ENCODE measurements around the gene ATP5F1A.
"Not testable (repeated sequence)": the region's sequence is repeated elsewhere in the genome, so short reads cannot be mapped to it uniquely, and the experiment has no call there.

ATP5F1A gene

GRCh38 chr18:46067438-46068007 is 30.6 kb downstream of the ATP5F1A start:
- Mint-ChIP-seq H3K4me1 (peaks cover 13% of the 10 kb centered on the region), H3K27ac (no peak overlapping the region), H3K36me3 (no peaks in the 10 kb centered on the region), H3K27me3 (peaks cover 21% of the 10 kb centered on the region), H3K9me3 (no peaks in the 10 kb centered on the region), H3K4me3 (no peak overlapping the region)
- no peak for ATAC-seq

- no peak overlapping the region for H3K4me3 Mint-ChIP-seq
- H3K9me3 Mint-ChIP-seq, result no peaks in the 10 kb centered on the region
- H3K27ac Mint-ChIP-seq, result no peak overlapping the region
- no peaks in the 10 kb centered on the region for H3K36me3 Mint-ChIP-seq
- H3K27me3 Mint-ChIP-seq, result no peaks in the 10 kb centered on the region
- ATAC-seq, result no peak
- no peaks in the 10 kb centered on the region for H3K4me1 Mint-ChIP-seq
Observed at GRCh38 chr18:46062781-46063180, 35.3 kb downstream of the ATP5F1A start.

- H3K36me3 Mint-ChIP-seq, result no peaks in the 10 kb centered on the region
- H3K27ac Mint-ChIP-seq, result no peak overlapping the region
- no peak overlapping the region for H3K4me3 Mint-ChIP-seq
- H3K27me3 Mint-ChIP-seq, result no peaks in the 10 kb centered on the region
- no peaks in the 10 kb centered on the region for H3K4me1 Mint-ChIP-seq
- no peak for ATAC-seq
- no peaks in the 10 kb centered on the region for H3K9me3 Mint-ChIP-seq
Observed at GRCh38 chr18:46061796-46062195, 36.3 kb downstream of the ATP5F1A start.

GRCh38 chr18:46061387-46061786 is 36.7 kb downstream of the ATP5F1A start:
- Mint-ChIP-seq H3K36me3 (no peaks in the 10 kb centered on the region), H3K4me3 (no peak overlapping the region), H3K27ac (no peak overlapping the region), H3K27me3 (no peaks in the 10 kb centered on the region), H3K4me1 (no peaks in the 10 kb centered on the region), H3K9me3 (no peaks in the 10 kb centered on the region)
- no peak for ATAC-seq

DNA sequence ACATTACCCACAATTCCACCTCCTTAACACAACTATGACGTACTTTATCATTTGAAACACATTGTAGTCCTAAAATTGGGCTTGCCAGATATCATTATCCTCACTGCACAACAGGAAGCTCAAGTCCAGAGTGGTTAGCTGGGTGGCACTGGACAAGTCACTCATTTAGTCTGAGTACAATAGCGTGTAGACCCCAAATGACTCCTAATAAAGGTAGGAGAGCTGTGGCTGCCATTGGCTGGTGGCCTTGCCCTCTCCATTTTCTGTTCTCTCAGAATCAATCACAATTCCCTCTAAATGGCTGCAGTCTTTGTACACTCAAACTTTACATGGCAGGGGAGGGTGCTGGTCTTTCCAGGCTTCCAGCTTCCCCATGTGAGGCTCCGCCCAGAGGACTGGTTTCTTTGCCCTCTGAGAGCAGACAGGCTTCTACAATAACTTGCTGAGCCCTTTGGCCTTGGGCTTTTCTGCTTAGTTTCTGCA is 37.7 kb downstream of the ATP5F1A start:
- no peaks in the 10 kb centered on the region for H3K4me1 Mint-ChIP-seq
- H3K4me3 Mint-ChIP-seq, result no peak overlapping the region
- H3K9me3 Mint-ChIP-seq, result no peaks in the 10 kb centered on the region
- no peaks in the 10 kb centered on the region for H3K27me3 Mint-ChIP-seq
- no peaks in the 10 kb centered on the region for H3K36me3 Mint-ChIP-seq
- no peak for ATAC-seq
- H3K27ac Mint-ChIP-seq, result no peak overlapping the region

- Mint-ChIP-seq H3K27me3 (no peaks in the 10 kb centered on the region), H3K27ac (no peak overlapping the region), H3K4me1 (no peaks in the 10 kb centered on the region), H3K4me3 (no peak overlapping the region), H3K9me3 (no peaks in the 10 kb centered on the region), H3K36me3 (no peaks in the 10 kb centered on the region)
- no peak for ATAC-seq
Observed at GRCh38 chr18:46055838-46056230, 42.3 kb downstream of the ATP5F1A start.

DNA sequence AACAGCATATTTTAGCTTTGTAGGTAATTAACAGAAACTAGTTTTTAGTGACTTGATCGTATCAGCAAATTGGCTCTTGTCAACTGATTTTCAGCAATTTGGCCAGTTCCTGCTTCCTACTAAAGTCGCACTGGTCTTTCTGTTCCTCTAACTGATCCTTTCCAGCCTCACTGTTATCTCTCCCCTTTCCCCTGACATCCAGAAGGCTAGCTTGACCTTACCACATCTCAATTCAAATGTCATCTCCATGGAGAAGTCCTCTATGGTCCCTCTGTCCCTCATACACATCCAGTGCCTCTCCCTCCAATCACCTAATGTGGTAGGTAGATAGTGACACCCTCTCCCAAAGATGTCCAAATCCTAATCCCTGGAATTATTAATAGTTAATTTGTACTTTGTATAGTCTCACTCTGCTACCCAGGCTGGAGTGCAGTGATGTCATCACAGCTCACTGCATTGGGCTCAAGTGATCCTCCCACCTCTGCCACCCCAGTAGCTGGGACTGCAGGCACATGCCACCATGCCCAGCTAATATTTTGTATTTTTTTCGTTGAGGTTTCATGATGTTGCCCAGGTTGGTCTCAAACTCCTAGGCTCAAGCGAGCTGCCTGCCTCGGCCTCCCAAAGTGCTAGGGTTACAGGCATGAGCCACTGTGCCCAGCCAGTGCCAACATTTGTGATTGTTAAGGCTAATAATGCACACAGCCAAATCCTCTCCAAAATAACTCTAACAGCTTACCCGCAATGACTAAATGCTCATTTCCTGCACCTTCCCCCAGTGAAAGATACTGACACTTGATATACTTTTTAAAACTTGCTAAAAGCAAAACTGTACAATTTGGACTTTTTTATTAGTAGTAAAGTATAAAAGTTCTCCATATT is 42.9 kb downstream of the ATP5F1A start:
- Mint-ChIP-seq H3K4me3 (no peak overlapping the region), H3K4me1 (no peaks in the 10 kb centered on the region), H3K27ac (no peak overlapping the region), H3K36me3 (no peaks in the 10 kb centered on the region), H3K27me3 (no peaks in the 10 kb centered on the region), H3K9me3 (no peaks in the 10 kb centered on the region)
- ATAC-seq, result no peak

- Mint-ChIP-seq H3K27ac (no peak overlapping the region), H3K4me3 (no peak overlapping the region)
- ATAC-seq, result no peak
Observed at GRCh38 chr18:46053368-46054095, 44.6 kb downstream of the ATP5F1A start.

GRCh38 chr18:46051731-46052461 is 46.2 kb downstream of the ATP5F1A start:
- no peaks in the 10 kb centered on the region for H3K4me1 Mint-ChIP-seq
- no peaks in the 10 kb centered on the region for H3K36me3 Mint-ChIP-seq
- H3K27me3 Mint-ChIP-seq, result no peaks in the 10 kb centered on the region
- H3K9me3 Mint-ChIP-seq, result no peaks in the 10 kb centered on the region
- H3K4me3 Mint-ChIP-seq, result no peak overlapping the region
- ATAC-seq, result peak; percentile 22
- no peak overlapping the region for H3K27ac Mint-ChIP-seq

More at GRCh38 chr18:46053368-46054095, 44.6 kb downstream of the ATP5F1A start:
- Mint-ChIP-seq H3K9me3 (no peaks in the 10 kb centered on the region), H3K36me3 (no peaks in the 10 kb centered on the region), H3K27me3 (no peaks in the 10 kb centered on the region), H3K4me1 (no peaks in the 10 kb centered on the region)

DNA sequence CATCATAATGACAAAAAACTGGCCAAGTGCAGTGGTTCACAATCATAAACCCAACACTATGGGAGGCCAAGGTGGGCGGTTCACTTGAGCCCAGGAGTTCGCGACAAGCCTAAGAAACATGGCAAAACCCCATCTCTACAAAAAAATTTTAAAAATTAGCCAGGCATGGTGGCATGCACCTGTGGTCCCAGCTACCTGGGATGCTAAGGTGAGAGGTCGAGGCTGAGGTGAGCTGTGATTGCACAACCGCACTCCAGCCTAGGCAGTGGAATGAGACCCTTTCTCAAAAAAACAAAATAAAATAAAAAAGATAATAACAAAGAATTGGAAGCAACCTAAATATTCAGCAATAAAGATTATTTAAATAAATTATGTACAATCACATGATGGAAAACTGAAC is 47.8 kb downstream of the ATP5F1A start:
- Mint-ChIP-seq H3K27me3 (no peaks in the 10 kb centered on the region), H3K36me3 (no peaks in the 10 kb centered on the region), H3K4me3 (no peak overlapping the region), H3K27ac (no peak overlapping the region), H3K4me1 (no peaks in the 10 kb centered on the region), H3K9me3 (no peaks in the 10 kb centered on the region)
- ATAC-seq, result no peak

DNA sequence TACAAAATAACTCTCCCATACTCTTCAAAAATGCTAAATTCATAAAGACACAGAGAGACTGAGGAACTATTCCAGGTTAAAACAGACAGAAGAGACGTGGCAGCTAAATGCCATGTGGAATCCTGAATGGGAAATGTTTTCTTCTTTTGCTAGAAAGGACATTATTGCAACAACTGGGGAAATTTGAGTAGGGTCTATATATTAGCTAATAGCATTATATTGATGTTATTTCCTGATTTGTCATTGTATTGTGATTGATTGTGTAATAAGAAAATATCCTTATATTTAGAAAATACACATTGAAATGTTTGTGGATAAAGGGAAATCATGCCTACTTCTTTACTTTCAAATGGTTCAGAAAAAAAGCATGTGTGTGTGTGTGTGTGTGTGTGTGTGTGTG is 49.5 kb downstream of the ATP5F1A start:
- no peaks in the 10 kb centered on the region for H3K36me3 Mint-ChIP-seq
- H3K27me3 Mint-ChIP-seq, result no peaks in the 10 kb centered on the region
- H3K9me3 Mint-ChIP-seq, result no peaks in the 10 kb centered on the region
- no peak for ATAC-seq
- H3K27ac Mint-ChIP-seq, result no peak overlapping the region
- no peak overlapping the region for H3K4me3 Mint-ChIP-seq
- H3K4me1 Mint-ChIP-seq, result no peaks in the 10 kb centered on the region

DNA sequence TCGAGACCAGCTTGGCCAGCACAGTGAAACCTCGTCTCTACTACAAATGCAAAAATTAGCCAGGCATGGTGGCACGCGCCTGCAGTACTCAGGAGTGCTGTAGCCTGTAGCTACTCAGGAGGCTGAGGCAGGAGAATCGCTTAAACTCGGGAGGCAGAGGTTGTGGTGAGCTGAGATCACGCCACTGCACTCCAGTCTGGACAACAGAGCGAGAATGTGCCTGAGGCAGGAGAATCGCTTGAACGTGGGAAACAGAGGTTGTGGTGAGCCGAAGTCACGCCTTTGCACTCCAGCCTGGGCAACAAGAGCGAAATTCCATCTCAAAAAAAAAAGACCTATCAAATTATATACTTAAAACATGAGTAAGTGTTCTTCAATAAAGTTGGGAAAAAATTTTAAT is 50.7 kb downstream of the ATP5F1A start:
- not testable (repeated sequence) for H3K4me3 Mint-ChIP-seq, ATAC-seq, H3K4me1 Mint-ChIP-seq, H3K27ac Mint-ChIP-seq, H3K36me3 Mint-ChIP-seq, H3K27me3 Mint-ChIP-seq, H3K9me3 Mint-ChIP-seq

DNA sequence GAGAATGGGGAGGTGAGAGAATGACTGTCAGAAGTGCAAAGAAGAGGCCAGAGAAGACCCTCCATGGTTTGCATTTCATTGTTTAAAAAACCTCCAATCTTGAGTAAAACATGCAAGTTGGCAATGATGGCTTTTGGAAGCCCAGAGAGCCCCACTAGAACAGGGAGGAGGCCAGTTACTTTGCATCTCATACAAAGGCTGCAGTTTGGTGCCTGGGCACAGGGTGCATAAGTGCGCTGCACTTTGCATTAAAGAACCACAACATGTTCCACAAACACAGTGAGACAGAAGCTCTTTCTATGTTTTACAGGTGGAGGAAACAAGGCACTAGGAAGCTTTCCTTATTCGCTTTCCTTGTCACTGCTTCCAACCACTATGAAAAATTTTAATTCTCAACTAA is 51.4 kb downstream of the ATP5F1A start:
- Mint-ChIP-seq H3K36me3 (no peaks in the 10 kb centered on the region), H3K4me3 (no peak overlapping the region), H3K9me3 (no peaks in the 10 kb centered on the region), H3K27ac (no peak overlapping the region), H3K4me1 (no peaks in the 10 kb centered on the region), H3K27me3 (no peaks in the 10 kb centered on the region)
- no peak for ATAC-seq

GRCh38 chr18:46046126-46046525 is 52.0 kb downstream of the ATP5F1A start:
- H3K4me3 Mint-ChIP-seq, result no peak overlapping the region
- ATAC-seq, result peak; percentile 20
- no peaks in the 10 kb centered on the region for H3K36me3 Mint-ChIP-seq
- no peaks in the 10 kb centered on the region for H3K9me3 Mint-ChIP-seq
- no peaks in the 10 kb centered on the region for H3K27me3 Mint-ChIP-seq
- no peak overlapping the region for H3K27ac Mint-ChIP-seq
- H3K4me1 Mint-ChIP-seq, result no peaks in the 10 kb centered on the region

GRCh38 chr18:46042571-46043123 is 55.4 kb downstream of the ATP5F1A start:
- Mint-ChIP-seq H3K27ac (no peak overlapping the region), H3K4me3 (no peak overlapping the region), H3K27me3 (no peaks in the 10 kb centered on the region), H3K9me3 (no peaks in the 10 kb centered on the region), H3K36me3 (no peaks in the 10 kb centered on the region), H3K4me1 (peaks cover 5% of the 10 kb centered on the region)
- no peak for ATAC-seq
